HCT116 (cell line): ENCODE measurements around the gene KRT26.

Source experiments
- CTCF ChIP-seq, 3 experiments: fragments of 200-600 bp in 1 of 3; sonication (generic) in 1 of 3; IDR thresholded peaks in 2 of 3; conservative IDR thresholded peaks in 1 of 3; 2 replicates each; pipeline ENCODE4 v1.5.1; 2012 to 2017; ENCODE audit warnings: low read depth in 2 of 3, low read length in 2 of 3, antibody characterized with exemption in 1 of 3, borderline replicate concordance in 1 of 3, control low read depth in 1 of 3, mild to moderate bottlenecking in 1 of 3, mixed read lengths in 1 of 3, mixed run types in 1 of 3, moderate library complexity in 1 of 3; ENCODE audit not compliant: insufficient read depth in 1 of 3
- EZH2 ChIP-seq: fragments of 200-600 bp; sonication (generic); IDR thresholded peaks from 2 replicates; pipeline ENCODE4 v1.6.1; 2017; ENCODE audit warnings: antibody characterized with exemption, mixed run types
- EZH2phosphoT487 ChIP-seq: fragments of 200-600 bp; IDR thresholded peaks from 2 replicates; pipeline ENCODE4 v1.6.1; 2018; ENCODE audit warnings: antibody characterized with exemption, borderline replicate concordance
- MAX ChIP-seq: IDR thresholded peaks from 2 replicates; pipeline ENCODE4 v1.6.1; 2012
- POLR2A ChIP-seq: IDR thresholded peaks from 2 replicates; pipeline ENCODE4 v1.7.0; 2011; ENCODE audit warnings: borderline replicate concordance; ENCODE audit not compliant: insufficient read depth, insufficient read length; ENCODE audit errors: extremely low read depth
- POLR2AphosphoS5 ChIP-seq: IDR thresholded peaks from 2 replicates; pipeline ENCODE4 v1.6.1; 2011; ENCODE audit warnings: mild to moderate bottlenecking, low read depth, low read length, moderate library complexity
- TCF7L2 ChIP-seq: IDR thresholded peaks from 2 replicates; pipeline ENCODE4 v1.7.0; 2011; ENCODE audit warnings: borderline replicate concordance, inconsistent platforms; ENCODE audit not compliant: insufficient read depth, insufficient read length; ENCODE audit errors: extremely low read depth
- ZNF274 ChIP-seq: fragments of 200-500 bp; sonication (Bioruptor generic); IDR thresholded peaks from 2 replicates; pipeline ENCODE4 v1.6.1; 2014; ENCODE audit warnings: mild to moderate bottlenecking, low read depth, low read length, inconsistent platforms

DNA sequence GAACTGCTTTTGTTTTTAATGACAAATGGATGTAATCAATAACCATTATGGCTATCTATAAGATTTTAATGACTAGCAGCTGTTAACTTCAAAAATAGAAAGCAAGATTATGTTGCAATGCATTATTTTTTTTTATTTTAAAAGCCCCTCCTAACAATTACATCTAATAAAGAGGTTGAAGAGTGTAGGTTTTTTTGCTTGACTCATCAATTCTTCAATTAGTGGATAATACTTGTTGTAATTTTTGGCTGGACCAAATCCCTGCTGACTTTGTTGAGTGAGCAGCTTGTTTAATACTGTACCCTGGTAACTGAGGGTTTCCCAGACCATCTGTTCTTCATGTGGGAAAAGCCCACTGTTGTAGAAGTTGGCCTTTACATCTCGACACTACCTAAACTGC, 41.0 kb downstream of the KRT26 start:
- no peak for TF ChIP-seq CTCF (IDR thresholded peaks at IDR 0.05 in 2 of 3, conservative IDR thresholded peaks at IDR 0.05 in 1 of 3; ENCODE audit: borderline replicate concordance in 1 of 3, insufficient read depth in 1 of 3, low read depth in 2 of 3, low read length in 2 of 3)
- no peak for TF ChIP-seq EZH2phosphoT487
- TF ChIP-seq TCF7L2: no peak
- TF ChIP-seq MAX: no peak
- TF ChIP-seq POLR2A: no peak
- no peak for TF ChIP-seq EZH2
- no peak for TF ChIP-seq ZNF274
- no peak for TF ChIP-seq POLR2AphosphoS5
